Stimulated activated naive CD8-positive, alpha-beta T cell treated with anti-CD3 and anti-CD28 coated beads, Interleukin-15, Interleukin-2, amounts not matched to agents 100 ng/mL and 50 ng/mL, for 24 hours (primary cell): ENCODE measurements around the gene GGTA1.

Source experiments
- H3K27ac Mint-ChIP-seq: one replicate; pipeline ENCODE4 v1.8.0; 2021; ENCODE audit warnings: mild to moderate bottlenecking, mixed read lengths
- H3K27me3 Mint-ChIP-seq: one replicate; pipeline ENCODE4 v1.8.0; 2021; ENCODE audit warnings: mixed read lengths
- H3K36me3 Mint-ChIP-seq: one replicate; pipeline ENCODE4 v1.8.0; 2021; ENCODE audit warnings: low read depth, mixed read lengths
- H3K4me1 Mint-ChIP-seq: one replicate; pipeline ENCODE4 v1.8.0; 2021; ENCODE audit warnings: low read depth, mixed read lengths
- H3K4me3 Mint-ChIP-seq: one replicate; pipeline ENCODE4 v1.8.0; 2021; ENCODE audit warnings: mild to moderate bottlenecking, mixed read lengths
- H3K9me3 Mint-ChIP-seq: one replicate; pipeline ENCODE4 v1.8.0; 2021; ENCODE audit warnings: mixed read lengths

Gene GGTA1

GRCh38 chr9:121427899-121428298 lies 71.7 kb downstream of the GGTA1 start:
- Mint-ChIP-seq H3K36me3 (no peaks in the 10 kb centered on the region), H3K9me3 (peaks cover 4% of the 10 kb centered on the region), H3K4me1 (no peaks in the 10 kb centered on the region), H3K27me3 (peaks cover 12% of the 10 kb centered on the region), H3K27ac (no peak overlapping the region), H3K4me3 (no peak overlapping the region)

- H3K36me3 Mint-ChIP-seq, result no peaks in the 10 kb centered on the region
Measured at GRCh38 chr9:121424024-121424432, 75.6 kb downstream of the GGTA1 start.

GRCh38 chr9:121411993-121412392 lies 87.7 kb downstream of the GGTA1 start:
- H3K27me3 Mint-ChIP-seq, result no peaks in the 10 kb centered on the region
- no peak overlapping the region for H3K4me3 Mint-ChIP-seq
- H3K4me1 Mint-ChIP-seq, result no peaks in the 10 kb centered on the region
- no peaks in the 10 kb centered on the region for H3K9me3 Mint-ChIP-seq
- H3K27ac Mint-ChIP-seq, result no peak overlapping the region
- H3K36me3 Mint-ChIP-seq, result no peaks in the 10 kb centered on the region

More at GRCh38 chr9:121424024-121424432, 75.6 kb downstream of the GGTA1 start:
- Mint-ChIP-seq H3K9me3 (peaks cover 7% of the 10 kb centered on the region), H3K4me1 (peaks cover 4% of the 10 kb centered on the region), H3K27me3 (peaks cover 20% of the 10 kb centered on the region), H3K4me3 (no peak overlapping the region), H3K27ac (no peak overlapping the region)

- Mint-ChIP-seq H3K9me3 (no peaks in the 10 kb centered on the region), H3K27ac (no peak overlapping the region), H3K4me1 (no peaks in the 10 kb centered on the region), H3K4me3 (no peak overlapping the region), H3K27me3 (no peaks in the 10 kb centered on the region), H3K36me3 (no peaks in the 10 kb centered on the region)
Measured at GRCh38 chr9:121405899-121406298, 93.7 kb downstream of the GGTA1 start.
